Activated T-helper 9 cell treated with anti-CD3 and anti-CD28 coated beads, Interleukin-2, amount 50 U/mL, for 16 hours (primary cell): Measurements from ENCODE around the gene KCNN1.
"Not testable (repeated sequence)": the region's sequence is repeated elsewhere in the genome, so short reads cannot be mapped to it uniquely, and the experiment has no call there.

Source experiments
- DNase-seq: peaks from one replicate; pipeline ENCODE4 v3.0.0-alpha.2; 2020; ENCODE audit warnings: low read depth

KCNN1 gene

GRCh38 chr19:17966550-17967256 is at the start of gene KCNN1:
Gene KCNN1 (plus strand): TSS chr19:17967107. CDS start chr19:17973889, 6,782 bp downstream.
- no peak for DNase-seq

DNA sequence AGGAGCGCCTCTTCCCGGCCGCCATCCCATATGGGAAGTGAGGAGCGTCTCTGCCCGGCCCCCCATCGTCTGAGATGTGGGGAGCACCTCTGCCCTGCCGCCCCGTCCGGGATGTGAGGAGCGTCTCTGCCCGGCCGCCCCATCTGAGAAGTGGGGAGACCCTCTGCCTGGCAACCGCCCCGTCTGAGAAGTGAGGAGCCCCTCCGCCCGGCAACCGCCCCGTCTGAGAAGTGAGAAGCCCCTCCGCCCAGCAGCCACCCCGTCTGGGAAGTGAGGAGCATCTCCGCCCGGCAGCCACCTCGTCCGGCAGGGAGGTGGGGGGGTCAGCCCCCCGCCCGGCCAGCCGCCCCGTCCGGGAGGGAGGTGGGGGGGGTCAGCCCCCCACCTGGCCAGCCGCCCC is 48.8 kb upstream of the KCNN1 start:
- DNase-seq, result not testable (repeated sequence)

- not testable (repeated sequence) for DNase-seq
Observed at GRCh38 chr19:17919122-17919521, 47.8 kb upstream of the KCNN1 start.

DNA sequence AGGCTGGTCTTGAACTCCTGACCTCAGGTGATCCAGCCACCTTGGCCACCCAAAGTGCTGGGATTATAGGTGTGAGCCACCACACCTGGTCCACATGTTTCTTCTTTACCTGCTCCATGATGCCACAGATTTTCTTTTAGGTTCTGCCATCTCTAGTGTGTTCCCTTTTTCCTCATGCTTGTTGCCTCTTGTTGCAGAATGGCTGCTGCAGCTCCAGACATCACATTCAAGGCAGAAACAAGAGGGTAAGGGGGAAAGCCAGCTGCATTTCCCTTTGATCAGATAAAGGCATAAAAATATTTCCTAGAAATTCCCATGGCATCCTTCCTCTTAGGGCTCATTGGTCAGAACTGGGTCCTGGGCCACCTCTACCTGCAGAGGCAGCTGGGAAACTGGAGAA is 46.4 kb upstream of the KCNN1 start:
- no peak for DNase-seq

- no peak for DNase-seq
Observed at GRCh38 chr19:17922138-17922537, 44.8 kb upstream of the KCNN1 start.

DNA sequence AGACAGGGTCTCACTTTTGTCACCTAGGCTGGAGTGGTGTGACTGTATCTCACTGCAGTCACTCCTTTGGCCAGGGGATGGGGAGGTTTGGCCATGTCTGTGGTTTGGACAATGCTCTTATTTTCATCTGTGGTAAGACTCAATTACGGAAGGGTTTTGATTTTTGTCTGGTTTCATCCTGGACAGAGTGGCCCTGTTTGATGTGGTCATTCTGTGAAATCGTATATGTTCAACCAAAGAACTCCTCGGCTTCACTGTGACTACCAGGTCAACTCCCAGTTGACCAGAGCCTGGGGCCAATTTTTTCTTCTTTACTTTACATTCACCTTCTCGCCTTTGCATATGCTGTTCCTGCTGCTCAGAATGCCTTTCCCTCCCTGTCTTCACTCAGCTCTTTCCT is 40.9 kb upstream of the KCNN1 start:
- no peak for DNase-seq

DNA sequence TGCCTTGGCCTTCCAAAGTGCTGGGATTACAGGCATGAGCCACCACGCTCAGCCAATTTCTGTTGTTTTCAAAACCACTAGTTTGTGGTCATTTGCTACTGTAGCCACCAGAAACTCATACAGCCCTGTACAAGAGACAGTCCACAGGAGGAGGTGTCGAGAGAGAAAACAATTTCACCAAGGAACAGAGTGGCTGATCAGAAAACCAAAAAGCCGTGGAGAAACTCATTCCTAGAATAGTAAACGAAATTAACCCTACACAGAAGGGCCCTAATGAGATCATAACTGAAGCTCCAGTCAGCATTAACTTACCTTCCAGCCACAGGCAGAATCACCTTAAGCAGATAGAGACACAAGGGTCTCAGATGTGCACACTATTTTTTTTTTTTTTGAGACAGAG is 37.9 kb upstream of the KCNN1 start:
- no peak for DNase-seq

GRCh38 chr19:17931532-17932191 is 35.2 kb upstream of the KCNN1 start:
- no peak for DNase-seq

DNA sequence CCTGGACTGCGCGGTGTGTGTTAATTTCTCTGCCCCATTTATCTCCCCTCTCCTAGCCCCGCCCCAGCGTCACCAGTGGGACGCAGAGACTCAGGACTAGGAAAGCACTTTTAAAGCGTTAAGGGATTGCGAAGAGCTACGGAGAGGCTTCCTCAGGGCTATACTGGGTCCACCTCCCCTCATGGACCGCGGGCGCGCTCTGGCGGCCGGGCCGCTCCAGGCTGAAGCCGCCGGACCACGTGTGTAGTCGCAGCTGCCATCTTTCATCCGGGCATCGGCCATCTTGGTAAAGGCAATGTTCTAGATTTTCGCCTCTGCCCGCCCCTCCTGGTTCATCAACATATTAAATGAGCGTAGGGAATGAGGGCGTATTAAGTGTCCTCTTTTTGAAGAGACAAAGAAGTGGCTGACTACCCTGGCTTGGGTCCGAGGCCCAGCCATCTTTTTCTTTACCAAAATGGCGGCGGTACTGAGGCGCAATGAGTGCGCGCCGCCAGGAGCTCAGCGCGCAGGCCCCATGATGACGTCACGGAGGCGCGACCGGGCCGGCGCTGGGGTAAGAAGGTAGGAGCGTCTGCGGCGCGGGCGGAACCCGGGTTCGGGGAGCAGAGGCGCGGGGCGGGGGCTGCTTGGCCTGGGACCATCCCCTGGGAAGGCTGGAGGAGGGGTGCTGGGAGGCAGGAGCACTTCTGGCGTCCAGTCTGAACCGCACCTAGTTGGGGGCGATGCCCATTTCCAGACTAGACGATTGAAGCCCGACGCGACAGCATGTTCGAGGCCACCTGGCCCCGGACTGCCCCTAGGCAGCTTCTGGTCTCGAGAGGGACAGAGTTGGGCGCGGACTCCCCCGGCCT is 34.2 kb upstream of the KCNN1 start, which contains the start of gene CCDC124:
CCDC124 (plus strand) TSS at position 531 of the 854 bp plus-strand sequence. CDS start 3,406 bp downstream, outside the sequence.
- peak; percentile 88 for DNase-seq

- DNase-seq, result no peak
Observed at GRCh38 chr19:17933414-17934129, 33.3 kb upstream of the KCNN1 start.

DNA sequence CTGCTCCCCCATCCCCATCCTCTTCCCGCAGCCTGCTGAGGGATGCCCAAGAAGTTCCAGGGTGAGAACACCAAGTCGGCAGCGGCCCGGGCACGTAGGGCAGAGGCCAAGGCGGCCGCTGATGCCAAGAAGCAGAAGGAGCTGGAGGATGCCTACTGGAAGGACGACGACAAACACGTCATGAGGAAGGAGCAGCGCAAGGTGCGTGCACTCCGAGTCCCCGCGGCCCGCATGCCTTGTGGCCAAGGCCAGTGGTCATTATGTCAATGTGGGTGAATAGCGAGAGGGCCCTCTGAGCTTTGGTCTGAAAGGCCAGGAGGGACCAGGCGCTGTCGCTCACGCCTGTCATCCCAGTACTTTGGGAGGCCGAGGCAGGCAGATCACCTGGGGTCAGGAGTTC is 30.5 kb upstream of the KCNN1 start:
- DNase-seq, result no peak

GRCh38 chr19:17937371-17937900 is 29.5 kb upstream of the KCNN1 start:
- DNase-seq, result no peak

DNA sequence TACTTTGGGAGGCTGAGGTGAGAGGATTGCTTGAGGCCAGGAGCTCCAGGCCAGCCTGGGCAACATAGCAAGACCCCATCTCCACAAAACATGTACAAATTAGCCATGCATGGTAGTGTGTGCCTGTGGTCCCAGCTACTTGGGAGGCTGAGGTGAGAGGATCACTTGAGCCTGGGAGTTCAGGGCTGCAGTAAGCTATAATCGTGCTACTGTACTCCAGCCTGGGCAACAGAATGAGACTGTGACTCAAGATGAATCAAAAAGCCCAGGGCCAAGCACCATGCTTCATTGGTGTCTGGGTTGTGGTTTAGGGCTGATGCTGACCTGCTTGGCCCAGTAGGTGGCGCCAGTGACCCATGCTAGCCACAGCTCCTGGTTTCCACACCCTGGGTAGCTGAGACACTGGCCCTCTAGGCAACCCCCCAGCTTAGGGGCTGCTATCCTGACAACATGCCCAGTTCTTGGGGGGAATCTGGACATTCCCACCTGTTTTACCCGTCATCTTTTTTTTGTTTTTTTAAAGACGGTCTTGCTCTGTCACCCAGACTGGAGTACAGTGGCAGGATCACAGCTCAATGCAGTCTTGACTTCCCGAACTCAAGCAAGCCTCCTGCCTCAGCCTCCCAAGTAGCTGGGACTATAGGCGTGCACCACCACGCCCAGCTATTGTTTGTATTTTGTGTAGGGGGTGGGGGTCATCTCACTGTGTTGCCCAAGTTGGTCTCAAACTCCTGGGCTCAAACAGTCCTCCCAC is 28.6 kb upstream of the KCNN1 start:
- DNase-seq, result peak; percentile 73

- no peak for DNase-seq
Observed at GRCh38 chr19:17942181-17942580, 24.7 kb upstream of the KCNN1 start.

- no peak for DNase-seq
Observed at GRCh38 chr19:17942582-17943273, 24.2 kb upstream of the KCNN1 start.

DNA sequence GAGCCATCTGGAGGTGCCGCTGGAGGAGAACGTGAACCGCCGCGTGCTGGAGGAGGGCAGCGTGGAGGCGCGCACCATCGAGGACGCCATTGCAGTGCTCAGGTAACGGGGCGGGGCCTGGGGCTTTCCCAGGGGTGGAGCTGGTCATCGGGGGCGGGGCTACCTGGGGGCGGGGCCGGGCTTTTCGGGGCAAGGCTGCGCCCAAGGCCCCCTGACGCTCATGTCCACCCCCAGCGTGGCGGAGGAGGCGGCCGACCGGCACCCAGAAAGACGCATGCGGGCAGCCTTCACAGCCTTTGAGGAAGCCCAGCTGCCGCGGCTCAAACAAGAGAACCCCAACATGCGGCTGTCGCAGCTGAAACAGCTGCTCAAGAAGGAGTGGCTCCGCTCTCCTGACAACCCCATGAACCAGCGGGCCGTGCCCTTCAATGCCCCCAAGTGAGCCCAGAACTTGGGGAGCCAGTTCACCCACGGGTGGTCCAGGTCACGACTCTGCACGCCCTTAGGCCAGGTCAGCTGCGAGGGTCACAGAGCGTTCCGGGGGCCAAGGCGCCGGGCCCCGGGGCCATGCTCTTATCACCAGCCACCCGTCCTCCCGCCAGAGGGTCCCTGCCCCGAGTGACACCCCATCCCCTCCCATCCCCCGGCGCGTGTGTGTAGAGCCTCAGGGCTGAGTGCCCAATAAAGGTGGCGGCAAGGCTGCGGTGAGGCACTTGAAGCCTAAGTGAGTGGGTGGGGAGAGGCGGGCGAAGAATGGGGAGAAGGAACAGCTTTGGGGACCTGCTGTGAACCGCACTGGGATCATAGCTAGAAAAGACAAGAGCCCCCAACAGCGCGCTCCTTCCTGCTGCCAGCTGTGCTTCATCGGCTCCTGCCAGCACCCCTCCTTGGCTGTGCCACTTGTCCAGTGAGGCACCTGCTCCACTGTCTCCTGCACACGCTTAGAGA is 23.4 kb upstream of the KCNN1 start:
- no peak for DNase-seq

- DNase-seq, result no peak
Observed at GRCh38 chr19:17944301-17944700, 22.6 kb upstream of the KCNN1 start.

GRCh38 chr19:17946965-17947784 is 19.7 kb upstream of the KCNN1 start:
- no peak for DNase-seq
